ENCODE results near the gene LSM4. TPM values are rescaled to one million over a fixed set of nuclear protein-coding genes. Genes with fewer than 3 reads are reported as not detected.

The LSM4 gene
- total RNA-seq, 4 donors from 2014 or later = 94.3 to 218 (median 175) TPM

- in situ Hi-C loops (cut with MboI; ENCODE audit: low pct_ligation_motif_present in 1 of 4, low pct_unique_long_range_greater_than_20kb in 1 of 4, low sequenced_read_pairs in 3 of 4) = loop anchor here in 2 of 4 donors (5.0 to 25.0 kb wide), 3 partner anchors 54 to 128 kb away; partner anchors contain the start of genes LRRC25 (in 1 of the 2) and RAB3A (in 1 of the 2)
- H3K4me1 ChIP-seq = peaks cover 0 to 48% (median 23%) of the 10 kb centered on the region in 4 donors
- TF ChIP-seq EP300 (IDR thresholded peaks at IDR 0.05; ENCODE audit: low read depth) (no peak), POLR2AphosphoS5 (IDR thresholded peaks at IDR 0.05) (peak; percentile 67 to 79 (median 69)), CTCF (IDR thresholded peaks at IDR 0.05) (no peak), POLR2A (IDR thresholded peaks at IDR 0.05) (peak; percentile 73)
These were observed 17.5 kb upstream of the LSM4 start, which contains the start of gene PGPEP1 for GRCh38 chr19:18340190-18340989. Gene PGPEP1 (plus strand): TSS chr19:18340598. CDS start chr19:18340682, 84 bp downstream.

GRCh38 chr19:18339723-18340122, 16.8 kb upstream of the LSM4 start:
- peaks cover 0 to 41% (median 22%) of the 10 kb centered on the region in 4 donors for H3K4me1 ChIP-seq
- in situ Hi-C loops (cut with MboI; ENCODE audit: low pct_ligation_motif_present in 1 of 4, low pct_unique_long_range_greater_than_20kb in 1 of 4, low sequenced_read_pairs in 3 of 4) = loop anchor here in 2 of 4 donors (5.0 to 25.0 kb wide), 3 partner anchors 55 to 127 kb away; partner anchors contain the start of genes LRRC25 (in 1 of the 2) and RAB3A (in 1 of the 2)

More at GRCh38 chr19:18340190-18340989, 17.5 kb upstream of the LSM4 start, which contains the start of gene PGPEP1:
- Histone ChIP-seq H3K9me3 (no peaks in the 10 kb centered on the region), H3K36me3 (no peaks in the 10 kb centered on the region), H3K4me3 (peak within 1 kb of the TSS; percentile 54 to 87 (median 74)), H3K27me3 (no peaks in the 10 kb centered on the region), H3K27ac (peak within 1 kb of the TSS; percentile 88 to 93 (median 90))
- intact Hi-C loops (cut with DNase I; ENCODE audit: low total_unique reads) = no loop called here
- 4 to 75% methylated on average over 1 to 46 of the region's 69 CpGs for WGBS, 2 donors (ENCODE audit: low coverage in 1 of 2)
- DNase-seq = peak; percentile 83

GRCh38 chr19:18338541-18338940, 15.7 kb upstream of the LSM4 start:
- in situ Hi-C loops (cut with MboI; ENCODE audit: low pct_ligation_motif_present in 1 of 4, low pct_unique_long_range_greater_than_20kb in 1 of 4, low sequenced_read_pairs in 3 of 4) (loop anchor here in 1 of 4 donors (25.0 kb wide), 1 partner anchor 126 kb away; the partner anchor contains the start of gene RAB3A), intact Hi-C loops (cut with DNase I; ENCODE audit: low total_unique reads) (no loop called here)
- DNase-seq = no peak
- Histone ChIP-seq H3K27ac (no peak overlapping the region), H3K4me3 (no peak overlapping the region), H3K9me3 (no peaks in the 10 kb centered on the region), H3K36me3 (no peaks in the 10 kb centered on the region), H3K4me1 (peaks cover 0 to 29% (median 13%) of the 10 kb centered on the region in 4 donors), H3K27me3 (no peaks in the 10 kb centered on the region)
- WGBS, 2 donors (ENCODE audit: low coverage in 1 of 2) = 61% methylated on average over 9 of the region's 9 CpGs; no CpG with 5 or more reads in 1 of the 2 donors
- TF ChIP-seq CTCF (IDR thresholded peaks at IDR 0.05) (no peak), EP300 (IDR thresholded peaks at IDR 0.05; ENCODE audit: low read depth) (no peak), POLR2AphosphoS5 (IDR thresholded peaks at IDR 0.05) (no peak), POLR2A (IDR thresholded peaks at IDR 0.05) (no peak)

More at GRCh38 chr19:18339723-18340122, 16.8 kb upstream of the LSM4 start:
- TF ChIP-seq POLR2AphosphoS5 (IDR thresholded peaks at IDR 0.05) = no peak
- peak in 2 of 5 experiments; percentile 12 to 16 for TF ChIP-seq CTCF (IDR thresholded peaks at IDR 0.05)
- Histone ChIP-seq H3K9me3 (no peaks in the 10 kb centered on the region), H3K27ac (peak overlapping the region in 3 of 4 donors; percentile 89 to 93 (median 90)), H3K36me3 (no peaks in the 10 kb centered on the region), H3K27me3 (no peaks in the 10 kb centered on the region), H3K4me3 (peak overlapping the region in 2 of 4 donors; percentile 73 to 87)
- 43 to 52% methylated on average over 6 of the region's 6 CpGs for WGBS, 2 donors (ENCODE audit: low coverage in 1 of 2)
- DNase-seq = no peak
- intact Hi-C loops (cut with DNase I; ENCODE audit: low total_unique reads) = no loop called here

GRCh38 chr19:18336121-18336520, 13.2 kb upstream of the LSM4 start:
- intact Hi-C loops (cut with DNase I; ENCODE audit: low total_unique reads) (no loop called here), in situ Hi-C loops (cut with MboI; ENCODE audit: low pct_ligation_motif_present in 1 of 4, low pct_unique_long_range_greater_than_20kb in 1 of 4, low sequenced_read_pairs in 3 of 4) (loop anchor here in 1 of 4 donors (25.0 kb wide), 1 partner anchor 124 kb away; the partner anchor contains the start of gene RAB3A)
- Histone ChIP-seq H3K27me3 (no peaks in the 10 kb centered on the region), H3K27ac (no peak overlapping the region), H3K36me3 (no peaks in the 10 kb centered on the region), H3K4me1 (peaks cover 0 to 9% (median 6%) of the 10 kb centered on the region in 4 donors), H3K4me3 (no peak overlapping the region), H3K9me3 (no peaks in the 10 kb centered on the region)
- WGBS, 2 donors (ENCODE audit: low coverage in 1 of 2) = 68 to 70% methylated on average over 2 to 7 of the region's 7 CpGs
- TF ChIP-seq POLR2AphosphoS5 (IDR thresholded peaks at IDR 0.05) (no peak), POLR2A (IDR thresholded peaks at IDR 0.05) (no peak), EP300 (IDR thresholded peaks at IDR 0.05; ENCODE audit: low read depth) (no peak), CTCF (IDR thresholded peaks at IDR 0.05) (no peak)
- DNase-seq = no peak
